PC-3 (cell line): ENCODE measurements around the gene GAMT. TPM values are rescaled to one million over a fixed set of nuclear protein-coding genes. Genes with fewer than 3 reads are reported as not detected.

Experiments
- ATAC-seq: fragments of 200-7000 bp; cut with Tn5 transposase; 2 replicates; pipeline ENCODE4 v1.9.1; 2020; ENCODE audit warnings: mild to moderate bottlenecking, moderate library complexity
- BruUV-seq: library from RNA; stranded (reverse); fragments of 400-500 nt; replicated peaks from 2 replicates; lab custom pipeline; 2021; lab: Mats Ljungman, UMichigan
- CTCF ChIA-PET: fragments of 300-600 bp; sonication (Branson Sonifier 250); formaldehyde crosslinking; loops from one replicate; lab custom pipeline; 2022; ENCODE audit warnings: antibody characterized with exemption; lab: Charles Lee
- POLR2A ChIA-PET: fragments of 300-600 bp; sonication (Branson Sonifier 250); formaldehyde crosslinking; loops from one replicate; lab custom pipeline; 2022; ENCODE audit warnings: antibody characterized with exemption; ENCODE audit not compliant: unreplicated experiment; lab: Charles Lee
- DNase-seq: peaks from one replicate; pipeline ENCODE4 v3.0.0-alpha.2; 2015
- H2AFZ ChIP-seq: fragments of 300-600 bp; sonication (generic); 2 replicates; pipeline ENCODE4 v1.6.0; 2016; ENCODE audit warnings: antibody characterized with exemption, low read length
- H3F3A ChIP-seq: fragments of 300-600 bp; sonication (generic); one replicate; pipeline ENCODE4 v1.6.0; 2017; ENCODE audit warnings: antibody characterized with exemption, low read length, control low read depth, mild to moderate bottlenecking; ENCODE audit not compliant: unreplicated experiment
- H3K27ac ChIP-seq: fragments of 300-600 bp; sonication (generic); 2 replicates; pipeline ENCODE4 v1.5.1; 2016; ENCODE audit warnings: mild to moderate bottlenecking, low read length
- H3K27me3 ChIP-seq: fragments of 300-600 bp; sonication (generic); 2 replicates; pipeline ENCODE4 v1.6.1; 2016; ENCODE audit warnings: low read length, mixed read lengths
- H3K36me3 ChIP-seq: fragments of 300-600 bp; sonication (generic); 2 replicates; pipeline ENCODE4 v1.6.1; 2016; ENCODE audit warnings: low read depth, mixed run types, low read length, mixed read lengths
- H3K4me1 ChIP-seq: fragments of 300-600 bp; sonication (generic); 2 replicates; pipeline ENCODE4 v1.5.1; 2016; ENCODE audit warnings: low read length; ENCODE audit not compliant: insufficient read depth
- H3K4me2 ChIP-seq: fragments of 300-600 bp; sonication (generic); 2 replicates; pipeline ENCODE4 v1.6.0; 2016; ENCODE audit warnings: low read length
- H3K4me3 ChIP-seq: fragments of 300-600 bp; sonication (generic); 2 replicates; pipeline ENCODE4 v1.5.1; 2016; ENCODE audit warnings: mild to moderate bottlenecking, low read length, mixed read lengths
- H3K79me2 ChIP-seq: fragments of 300-600 bp; sonication (generic); 2 replicates; pipeline ENCODE4 v1.6.1; 2017; ENCODE audit warnings: low read length, mixed read lengths
- H3K9ac ChIP-seq: fragments of 300-600 bp; sonication (generic); 2 replicates; pipeline ENCODE4 v1.6.0; 2016; ENCODE audit warnings: mild to moderate bottlenecking, low read length
- H3K9me2 ChIP-seq: fragments of 300-600 bp; sonication (generic); replicated peaks from 2 replicates; pipeline ENCODE4 v1.6.1; 2016; ENCODE audit warnings: mixed run types, low read length, mixed read lengths
- H3K9me3 ChIP-seq: fragments of 300-600 bp; sonication (generic); 2 replicates; pipeline ENCODE4 v1.6.1; 2016; ENCODE audit warnings: low read length, mixed read lengths
- H4K20me1 ChIP-seq: fragments of 300-600 bp; sonication (generic); 2 replicates; pipeline ENCODE4 v1.6.1; 2016; ENCODE audit warnings: low read length, mixed read lengths
- EZH2 ChIP-seq: fragments of 300-600 bp; sonication (generic); IDR thresholded peaks from one replicate; pipeline ENCODE4 v1.6.1; 2017; ENCODE audit warnings: antibody characterized with exemption, mild to moderate bottlenecking, low read length; ENCODE audit not compliant: unreplicated experiment
- EZH2phosphoT487 ChIP-seq: fragments of 300-600 bp; sonication (generic); IDR thresholded peaks from 2 replicates; pipeline ENCODE4 v1.6.1; 2018; ENCODE audit warnings: mild to moderate bottlenecking, antibody characterized with exemption, low read length, borderline replicate concordance
- intact Hi-C: fragments of 100-400 bp; cut with micrococcal nuclease; formaldehyde crosslinking; loops from 2 replicates; pipeline ENCODE4 v1.9.0; 2023
- total RNA-seq: library from RNA; depleted of rRNA; stranded (reverse); fragments of >200 nt; gene quantifications from 2 replicates; pipeline ENCODE4 v1.2.3, GENCODE V29; 2014
- TF ChIP-seq, protein P1 (sequence below): fragments of 300-600 bp; sonication (generic); conservative IDR thresholded peaks from 2 replicates; pipeline ENCODE4 v1.5.1; 2017; ENCODE audit warnings: antibody characterized with exemption, low read depth, mild to moderate bottlenecking, low read length

Gene GAMT
- total RNA-seq, 1 experiment from 2014 or later = 75.6 TPM

DNA sequence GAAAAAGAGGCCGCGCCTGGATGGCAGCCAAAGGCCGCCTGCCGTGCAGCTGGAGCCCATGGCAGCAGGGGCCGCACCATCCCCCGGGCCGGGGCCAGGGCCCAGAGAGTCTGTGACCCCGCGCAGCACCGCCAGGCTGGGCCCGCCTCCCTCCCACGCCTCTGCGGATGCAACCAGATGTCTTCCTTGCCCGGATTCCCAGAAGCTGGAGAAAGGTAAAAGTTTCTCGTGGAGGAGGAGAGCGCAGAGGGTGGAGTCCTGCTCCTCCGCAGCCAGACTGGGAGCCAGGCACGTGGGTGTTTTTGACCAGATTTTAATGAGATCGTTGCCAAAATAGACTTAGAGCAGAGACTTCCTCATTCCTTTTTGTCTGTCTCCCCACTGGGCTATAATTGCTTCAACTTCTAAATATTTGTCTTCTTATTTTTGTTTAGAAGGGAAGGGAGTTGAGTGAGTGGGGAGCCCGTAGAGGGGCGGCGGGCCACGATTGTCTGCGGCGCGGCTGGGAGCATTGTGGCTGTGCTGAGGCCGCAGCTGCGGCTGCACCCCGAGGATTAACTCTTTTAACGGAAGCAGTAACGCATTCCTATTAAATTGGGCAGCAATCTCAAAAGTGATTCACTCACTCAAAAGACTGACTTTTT is 40.4 kb downstream of the GAMT start:
- H3K9me3 ChIP-seq = no peaks in the 10 kb centered on the region
- H3K4me1 ChIP-seq = peaks cover 10% of the 10 kb centered on the region
- H3F3A ChIP-seq = no peaks in the 10 kb centered on the region
- H3K27ac ChIP-seq = no peak overlapping the region
- intact Hi-C loops = no loop called here
- H3K27me3 ChIP-seq = no peaks in the 10 kb centered on the region
- POLR2A ChIA-PET = no interaction called here
- H3K9ac ChIP-seq = no peak overlapping the region
- H3K36me3 ChIP-seq = no peaks in the 10 kb centered on the region; the same call in 1 of the 2 replicates
- no peak overlapping the region for H2AFZ ChIP-seq
- CTCF ChIA-PET = no interaction called here
- TF ChIP-seq EZH2 = no peak
- no peaks in the 10 kb centered on the region for H4K20me1 ChIP-seq
- no peak overlapping the region for H3K4me2 ChIP-seq
- H3K4me3 ChIP-seq = no peak overlapping the region
- BruUV-seq = no TSS peak
- no peaks in the 10 kb centered on the region for H3K9me2 ChIP-seq
- H3K79me2 ChIP-seq = no peaks in the 10 kb centered on the region
- ATAC-seq (no peak), DNase-seq (no peak)

DNA sequence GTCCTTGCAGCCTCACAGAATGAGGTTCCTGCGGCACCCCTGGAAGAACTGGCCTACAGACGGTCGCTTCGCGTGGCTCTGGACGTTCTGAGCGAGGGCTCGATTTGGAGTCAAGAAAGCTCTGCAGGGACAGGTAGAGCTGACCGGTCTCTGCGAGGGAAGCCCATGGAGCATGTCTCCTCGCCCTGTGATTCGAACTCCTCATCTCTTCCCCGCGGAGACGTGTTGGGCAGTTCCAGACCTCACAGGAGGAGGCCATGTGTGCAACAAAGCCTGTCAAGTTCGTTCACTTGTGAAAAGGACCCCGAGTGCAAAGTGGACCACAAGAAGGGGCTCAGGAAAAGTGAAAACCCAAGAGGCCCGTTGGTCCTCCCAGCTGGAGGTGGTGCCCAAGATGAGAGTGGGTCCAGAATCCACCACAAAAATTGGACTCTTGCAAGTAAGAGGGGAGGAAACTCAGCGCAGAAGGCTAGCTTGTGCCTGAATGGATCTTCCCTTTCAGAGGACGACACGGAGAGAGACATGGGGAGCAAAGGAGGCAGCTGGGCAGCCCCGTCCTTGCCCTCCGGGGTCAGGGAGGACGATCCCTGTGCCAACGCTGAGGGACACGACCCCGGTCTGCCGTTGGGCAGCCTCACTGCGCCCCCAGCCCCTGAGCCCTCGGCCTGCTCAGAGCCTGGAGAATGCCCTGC is 41.1 kb downstream of the GAMT start:
- no peaks in the 10 kb centered on the region for H3K9me2 ChIP-seq
- TF ChIP-seq, protein P1, sequence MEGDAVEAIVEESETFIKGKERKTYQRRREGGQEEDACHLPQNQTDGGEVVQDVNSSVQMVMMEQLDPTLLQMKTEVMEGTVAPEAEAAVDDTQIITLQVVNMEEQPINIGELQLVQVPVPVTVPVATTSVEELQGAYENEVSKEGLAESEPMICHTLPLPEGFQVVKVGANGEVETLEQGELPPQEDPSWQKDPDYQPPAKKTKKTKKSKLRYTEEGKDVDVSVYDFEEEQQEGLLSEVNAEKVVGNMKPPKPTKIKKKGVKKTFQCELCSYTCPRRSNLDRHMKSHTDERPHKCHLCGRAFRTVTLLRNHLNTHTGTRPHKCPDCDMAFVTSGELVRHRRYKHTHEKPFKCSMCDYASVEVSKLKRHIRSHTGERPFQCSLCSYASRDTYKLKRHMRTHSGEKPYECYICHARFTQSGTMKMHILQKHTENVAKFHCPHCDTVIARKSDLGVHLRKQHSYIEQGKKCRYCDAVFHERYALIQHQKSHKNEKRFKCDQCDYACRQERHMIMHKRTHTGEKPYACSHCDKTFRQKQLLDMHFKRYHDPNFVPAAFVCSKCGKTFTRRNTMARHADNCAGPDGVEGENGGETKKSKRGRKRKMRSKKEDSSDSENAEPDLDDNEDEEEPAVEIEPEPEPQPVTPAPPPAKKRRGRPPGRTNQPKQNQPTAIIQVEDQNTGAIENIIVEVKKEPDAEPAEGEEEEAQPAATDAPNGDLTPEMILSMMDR = no peak
- TF ChIP-seq EZH2 (no peak), EZH2phosphoT487 (no peak)
- H3K36me3 ChIP-seq = no peaks in the 10 kb centered on the region; the same call in 1 of the 2 replicates
- H3K27me3 ChIP-seq = no peaks in the 10 kb centered on the region
- intact Hi-C loops = no loop called here
- no peak overlapping the region for H2AFZ ChIP-seq
- ChIA-PET POLR2A (no interaction called here), CTCF (no interaction called here)
- H4K20me1 ChIP-seq = no peaks in the 10 kb centered on the region
- no peak overlapping the region for H3K27ac ChIP-seq
- no peak for ATAC-seq
- peaks cover 4% of the 10 kb centered on the region; the same call in 1 of the 2 replicates for H3K79me2 ChIP-seq
- H3K9me3 ChIP-seq = no peaks in the 10 kb centered on the region
- no peak for DNase-seq
- no peaks in the 10 kb centered on the region for H3F3A ChIP-seq
- no peak overlapping the region for H3K4me3 ChIP-seq
- peaks cover 11% of the 10 kb centered on the region for H3K4me1 ChIP-seq
- H3K9ac ChIP-seq = no peak overlapping the region
- BruUV-seq = no TSS peak
- no peak overlapping the region for H3K4me2 ChIP-seq

DNA sequence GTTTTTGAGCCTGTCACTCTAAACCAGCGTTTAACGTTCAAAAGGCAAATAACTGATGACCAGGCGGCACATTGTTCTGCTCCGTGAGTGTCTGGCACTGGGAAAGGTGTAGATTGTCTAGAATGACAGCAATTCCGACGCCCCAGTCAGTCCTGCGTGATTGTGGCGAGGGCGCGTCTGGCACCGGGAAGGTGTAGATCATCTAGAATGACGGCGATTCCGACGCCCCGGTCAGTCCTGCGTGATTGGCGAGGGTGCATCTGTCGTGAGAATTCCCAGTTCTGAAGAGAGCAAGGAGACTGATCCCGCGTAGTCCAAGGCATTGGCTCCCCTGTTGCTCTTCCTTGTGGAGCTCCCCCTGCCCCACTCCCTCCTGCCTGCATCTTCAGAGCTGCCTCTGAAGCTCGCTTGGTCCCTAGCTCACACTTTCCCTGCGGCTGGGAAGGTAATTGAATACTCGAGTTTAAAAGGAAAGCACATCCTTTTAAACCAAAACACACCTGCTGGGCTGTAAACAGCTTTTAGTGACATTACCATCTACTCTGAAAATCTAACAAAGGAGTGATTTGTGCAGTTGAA is 43.7 kb downstream of the GAMT start:
- Histone ChIP-seq H3K79me2 (peaks cover 6% of the 10 kb centered on the region; the same call in 1 of the 2 replicates), H2AFZ (no peak overlapping the region), H3K4me2 (no peak overlapping the region), H3K9me2 (no peaks in the 10 kb centered on the region), H4K20me1 (no peaks in the 10 kb centered on the region), H3K9me3 (no peaks in the 10 kb centered on the region), H3F3A (no peaks in the 10 kb centered on the region), H3K27me3 (no peaks in the 10 kb centered on the region), H3K27ac (no peak overlapping the region), H3K36me3 (no peaks in the 10 kb centered on the region), H3K4me3 (no peak overlapping the region), H3K9ac (no peak overlapping the region), H3K4me1 (peaks cover 11% of the 10 kb centered on the region)
- intact Hi-C loops = loop anchor here (10.0 kb wide), 1 partner anchor 83 kb away; the partner anchor contains the start of gene FAM174C
- TF ChIP-seq EZH2 (no peak), EZH2phosphoT487 (no peak)
- TF ChIP-seq, protein P1 = no peak
- ATAC-seq (no peak), DNase-seq (no peak)
- POLR2A ChIA-PET = no interaction called here
- no TSS peak for BruUV-seq
- CTCF ChIA-PET = no interaction called here
